ENCODE measurements around the gene ERH.

DNA sequence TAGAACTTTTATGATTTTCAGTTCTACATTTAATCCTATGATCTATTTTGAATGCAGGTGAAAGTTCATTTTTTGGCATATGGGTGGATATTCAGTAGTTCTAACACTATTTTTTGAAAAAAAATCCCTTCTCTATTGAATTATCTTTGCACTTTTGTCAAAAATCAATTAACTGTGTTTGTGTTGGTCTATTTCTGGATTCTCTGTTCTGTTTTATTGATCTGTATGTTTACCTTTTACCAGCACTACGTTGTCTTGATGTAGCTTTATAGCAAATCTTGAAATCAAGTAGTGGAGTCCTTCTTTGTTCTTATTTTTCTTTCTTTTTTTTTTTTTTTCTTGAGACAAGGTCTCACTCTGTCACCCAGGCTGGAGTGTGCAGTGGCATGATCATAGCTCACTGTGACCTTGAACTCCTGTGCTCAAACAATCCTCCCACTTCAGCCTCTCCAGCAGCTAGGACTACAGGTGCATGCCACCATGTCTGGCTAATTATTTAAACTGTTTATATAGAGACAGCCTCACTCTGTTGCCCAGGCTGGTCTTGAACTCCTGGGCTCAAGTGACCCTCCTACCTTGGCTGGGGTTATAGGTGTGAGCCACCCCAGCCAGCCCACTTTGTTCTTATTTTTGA, 32.3 kb upstream of the ERH start:
- TF ChIP-seq, protein P1, sequence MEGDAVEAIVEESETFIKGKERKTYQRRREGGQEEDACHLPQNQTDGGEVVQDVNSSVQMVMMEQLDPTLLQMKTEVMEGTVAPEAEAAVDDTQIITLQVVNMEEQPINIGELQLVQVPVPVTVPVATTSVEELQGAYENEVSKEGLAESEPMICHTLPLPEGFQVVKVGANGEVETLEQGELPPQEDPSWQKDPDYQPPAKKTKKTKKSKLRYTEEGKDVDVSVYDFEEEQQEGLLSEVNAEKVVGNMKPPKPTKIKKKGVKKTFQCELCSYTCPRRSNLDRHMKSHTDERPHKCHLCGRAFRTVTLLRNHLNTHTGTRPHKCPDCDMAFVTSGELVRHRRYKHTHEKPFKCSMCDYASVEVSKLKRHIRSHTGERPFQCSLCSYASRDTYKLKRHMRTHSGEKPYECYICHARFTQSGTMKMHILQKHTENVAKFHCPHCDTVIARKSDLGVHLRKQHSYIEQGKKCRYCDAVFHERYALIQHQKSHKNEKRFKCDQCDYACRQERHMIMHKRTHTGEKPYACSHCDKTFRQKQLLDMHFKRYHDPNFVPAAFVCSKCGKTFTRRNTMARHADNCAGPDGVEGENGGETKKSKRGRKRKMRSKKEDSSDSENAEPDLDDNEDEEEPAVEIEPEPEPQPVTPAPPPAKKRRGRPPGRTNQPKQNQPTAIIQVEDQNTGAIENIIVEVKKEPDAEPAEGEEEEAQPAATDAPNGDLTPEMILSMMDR (conservative IDR thresholded peaks at IDR 0.05; ENCODE audit: low read length), result no peak
- no peak for TF ChIP-seq EZH2phosphoT487 (IDR thresholded peaks at IDR 0.05; ENCODE audit: borderline replicate concordance, low read depth, low read length)

Measured in OCI-LY7 (cell line).